B cell (primary cell): Measurements from ENCODE around the gene BRAF. TPM values are rescaled to one million over a fixed set of nuclear protein-coding genes. Genes with fewer than 3 reads are reported as not detected.

Source experiments
- ATAC-seq: fragments of 200-7000 bp; cut with Tn5 transposase; one replicate; pipeline ENCODE4 v1.10.0; 2021; ENCODE audit warnings: low read depth, mild to moderate bottlenecking, moderate number of reproducible peaks, moderate library complexity
- CTCF ChIA-PET: fragments of 350-600 bp; sonication (Branson Sonifier 250); formaldehyde crosslinking; loops from one replicate; lab custom pipeline; 2021; ENCODE audit warnings: antibody characterized with exemption, inconsistent platforms; lab: Charles Lee
- POLR2A ChIA-PET: fragments of 350-600 bp; sonication (Branson Sonifier 250); formaldehyde crosslinking; loops from one replicate; lab custom pipeline; 2021; ENCODE audit warnings: antibody characterized with exemption; lab: Charles Lee
- DNase-seq: peaks from one replicate; pipeline ENCODE4 v3.0.0; 2013
- H2AFZ ChIP-seq: 2 replicates; pipeline ENCODE4 v1.6.1; 2012; ENCODE audit warnings: mild to moderate bottlenecking, low read depth, low read length; ENCODE audit not compliant: insufficient read depth, poor library complexity, severe bottlenecking
- H3K27ac ChIP-seq, 2 donors: 1 replicate in 1 of 2; 2 replicates in 1 of 2; pipeline ENCODE4 v1.5.1; 2012 to 2013; ENCODE audit warnings: low read length in 2 of 2, mild to moderate bottlenecking in 2 of 2, moderate library complexity in 1 of 2
- H3K27me3 ChIP-seq, 4 experiments: fragments of 200-600 bp in 1 of 4; sonication (generic) in 1 of 4; replicated peaks in 1 of 4; 1 replicate in 2 of 4; 2 replicates in 2 of 4; pipeline versions ENCODE4 v1.6.1 to v1.7.0; 2013 to 2016; ENCODE audit warnings: low read length in 3 of 4, mild to moderate bottlenecking in 2 of 4, mixed read lengths in 1 of 4, moderate library complexity in 1 of 4; ENCODE audit not compliant: insufficient read depth in 4 of 4, control insufficient read depth in 3 of 4; ENCODE audit errors: control extremely low read depth in 1 of 4
- H3K36me3 ChIP-seq, 2 experiments: replicated peaks in 1 of 2; 1 replicate in 1 of 2; 2 replicates in 1 of 2; pipeline versions ENCODE4 v1.6.1 to v1.7.1; 2013; ENCODE audit warnings: low read length in 1 of 2; ENCODE audit not compliant: insufficient read depth in 2 of 2, control insufficient read depth in 1 of 2; ENCODE audit errors: control extremely low read depth in 1 of 2, extremely low read depth in 1 of 2
- H3K4me1 ChIP-seq, 2 donors: fragments of 200-600 bp in 1 of 2; sonication (generic) in 1 of 2; 1 replicate in 1 of 2; 2 replicates in 1 of 2; pipeline versions ENCODE4 v1.5.1 to v1.6.1; 2013 to 2017; ENCODE audit warnings: low read length in 2 of 2; ENCODE audit not compliant: control insufficient read depth in 2 of 2, insufficient read depth in 2 of 2
- H3K4me2 ChIP-seq: replicated peaks from 2 replicates; pipeline ENCODE3; 2012; ENCODE audit warnings: mild to moderate bottlenecking, low read depth, low read length; ENCODE audit not compliant: poor library complexity, severe bottlenecking
- H3K4me3 ChIP-seq, 5 experiments: fragments of 200-600 bp in 1 of 5; sonication (generic) in 1 of 5; 1 replicate in 3 of 5; 2 replicates in 2 of 5; pipeline versions ENCODE4 v1.5.1 to v1.7.0; 2011 to 2016; ENCODE audit warnings: low read length in 4 of 5, mild to moderate bottlenecking in 4 of 5, low read depth in 2 of 5, control low read depth in 1 of 5, moderate library complexity in 1 of 5; ENCODE audit not compliant: insufficient read depth in 1 of 5; ENCODE audit errors: control extremely low read depth in 1 of 5, extremely low read depth in 1 of 5
- H3K79me2 ChIP-seq: fragments of 200-600 bp; sonication (generic); one replicate; pipeline ENCODE4 v1.6.0; 2016; ENCODE audit warnings: low read length; ENCODE audit not compliant: control insufficient read depth, insufficient read depth
- H3K9ac ChIP-seq: fragments of 200-600 bp; sonication (generic); 2 replicates; pipeline ENCODE4 v1.6.1; 2017; ENCODE audit warnings: mild to moderate bottlenecking, low read length, moderate library complexity
- H3K9me3 ChIP-seq, 3 donors: one replicate each; pipeline versions ENCODE4 v1.6.1 to v1.7.1; 2013; ENCODE audit warnings: low read length in 2 of 3; ENCODE audit not compliant: control insufficient read depth in 2 of 3, insufficient read depth in 1 of 3; ENCODE audit errors: control extremely low read depth in 1 of 3
- H4K20me1 ChIP-seq: 2 replicates; pipeline ENCODE4 v1.6.0; 2012; ENCODE audit warnings: mild to moderate bottlenecking, low read length; ENCODE audit not compliant: insufficient read depth, control insufficient read depth, poor library complexity, severe bottlenecking
- H3K27ac Mint-ChIP-seq: one replicate; pipeline ENCODE4 v1.8.0; 2021; ENCODE audit warnings: mixed read lengths
- H3K27me3 Mint-ChIP-seq: one replicate; pipeline ENCODE4 v1.8.0; 2021; ENCODE audit warnings: mixed read lengths
- H3K4me1 Mint-ChIP-seq: one replicate; pipeline ENCODE4 v1.8.0; 2021; ENCODE audit warnings: mixed read lengths
- H3K4me3 Mint-ChIP-seq: one replicate; pipeline ENCODE4 v1.8.0; 2021; ENCODE audit warnings: mixed read lengths
- H3K9me3 Mint-ChIP-seq: one replicate; pipeline ENCODE4 v1.8.0; 2022; ENCODE audit warnings: mixed read lengths; ENCODE audit not compliant: insufficient read depth
- CTCF ChIP-seq: fragments of 200-600 bp; IDR thresholded peaks from one replicate; pipeline ENCODE4 v1.8.0; 2022; ENCODE audit warnings: antibody characterized with exemption, mild to moderate bottlenecking
- EZH2 ChIP-seq: IDR thresholded peaks from 2 replicates; pipeline ENCODE4 v1.6.1; 2012; ENCODE audit warnings: borderline replicate concordance, low read depth, mild to moderate bottlenecking, moderate library complexity, low read length; ENCODE audit not compliant: insufficient read depth, poor library complexity, severe bottlenecking
- WGBS: methylation state at CpG from one replicate; pipeline ENCODE4 v1.1.5; 2013; ENCODE audit warnings: missing lambda C conversion rate; ENCODE audit not compliant: insufficient coverage; 5-methylcytosine and 5-hydroxymethylcytosine counted together
- intact Hi-C: fragments of 100-400 bp; cut with micrococcal nuclease; formaldehyde crosslinking; loops from one replicate; pipeline ENCODE4 v1.10.0; 2022
- polyA plus RNA-seq: library from polyadenylated mRNA; depleted of rRNA; stranded (reverse); fragments of >200 nt; gene quantifications from 2 replicates; pipeline ENCODE4 v1.2.3, GENCODE V29; 2012
- total RNA-seq, 2 donors: library from RNA; stranded (reverse); fragments of 120-200 nt in 1 of 2; gene quantifications; 1 replicate in 1 of 2; 2 replicates in 1 of 2; pipeline versions ENCODE4 v1.2.3 to v1.2.4, GENCODE V29; 2013 to 2022

The BRAF gene
- total and polyA plus RNA-seq, 2 donors (not counting 1 experiment from before 2014, with no cell fraction given): 13.5 to 90.9 TPM

GRCh38 chr7:140678081-140678815 is 246.5 kb downstream of the BRAF start:
- H4K20me1 ChIP-seq: no peaks in the 10 kb centered on the region
- no peak overlapping the region for H2AFZ ChIP-seq
- no peak overlapping the region for H3K4me3 ChIP-seq
- TF ChIP-seq EZH2 (no peak), CTCF (no peak)
- peaks cover 40% of the 10 kb centered on the region for H3K79me2 ChIP-seq
- Mint-ChIP-seq H3K4me3 (no peak overlapping the region), H3K27me3 (no peaks in the 10 kb centered on the region), H3K27ac (peak overlapping the region; percentile 51), H3K9me3 (no peaks in the 10 kb centered on the region), H3K4me1 (peaks cover 45% of the 10 kb centered on the region)
- H3K9me3 ChIP-seq: peaks cover 0 to 7% (median 0%) of the 10 kb centered on the region in 3 donors
- no peak overlapping the region for H3K9ac ChIP-seq
- intact Hi-C loops: loop anchor here (10.0 kb wide), 2 partner anchors 283 to 1333 kb away; partner anchors contain the start of genes FMC1 and SLC37A3
- no peak overlapping the region for H3K27ac ChIP-seq
- ChIA-PET CTCF (interaction anchor here (1.1 to 3.2 kb wide), 2 partner anchors 25 to 133 kb away, joined by 3 to 17 read pairs; no protein-coding TSS in a partner anchor), POLR2A (no interaction called here)
- WGBS: 99% methylated on average over 20 of the region's 20 CpGs
- DNase-seq (no peak), ATAC-seq (no peak)
- no peaks in the 10 kb centered on the region for H3K27me3 ChIP-seq
- peaks cover 42 to 48% of the 10 kb centered on the region in 2 donors for H3K4me1 ChIP-seq
- peak overlapping the region; percentile 6 for H3K4me2 ChIP-seq
- H3K36me3 ChIP-seq: peaks cover 0 to 32% of the 10 kb centered on the region in 2 experiments

- Histone ChIP-seq H2AFZ (no peak overlapping the region), H3K4me1 (peaks cover 42 to 49% of the 10 kb centered on the region in 2 donors), H3K4me2 (peak overlapping the region; percentile 6), H3K79me2 (peaks cover 40% of the 10 kb centered on the region), H3K36me3 (peaks cover 0 to 29% of the 10 kb centered on the region in 2 experiments), H3K9ac (no peak overlapping the region), H3K9me3 (peaks cover 0 to 7% (median 0%) of the 10 kb centered on the region in 3 donors), H3K27me3 (no peaks in the 10 kb centered on the region), H3K4me3 (no peak overlapping the region), H4K20me1 (no peaks in the 10 kb centered on the region), H3K27ac (no peak overlapping the region)
- no peak for DNase-seq
- WGBS: 88% methylated on average over 2 of the region's 3 CpGs
- no peak for TF ChIP-seq EZH2
- TF ChIP-seq CTCF: no peak
- H3K4me1 Mint-ChIP-seq: peaks cover 46% of the 10 kb centered on the region
- intact Hi-C loops: loop anchor here (2.0 to 10.0 kb wide), 3 partner anchors 201 to 1333 kb away; partner anchors contain the start of genes FMC1 and SLC37A3
- H3K9me3 Mint-ChIP-seq: no peaks in the 10 kb centered on the region
- peak overlapping the region; percentile 51 for H3K27ac Mint-ChIP-seq
- ChIA-PET POLR2A (no interaction called here), CTCF (interaction anchor here (1.1 to 3.2 kb wide), 2 partner anchors 24 to 134 kb away, joined by 3 to 17 read pairs; no protein-coding TSS in a partner anchor)
- no peak for ATAC-seq
- no peaks in the 10 kb centered on the region for H3K27me3 Mint-ChIP-seq
- H3K4me3 Mint-ChIP-seq: no peak overlapping the region
Measured at GRCh38 chr7:140677496-140677895, 247.2 kb downstream of the BRAF start.
